SK-N-SH (cell line): Measurements from ENCODE around the gene DEFB124. TPM values are rescaled to one million over a fixed set of nuclear protein-coding genes. Genes with fewer than 3 reads are reported as not detected.

Experiments
- CTCF ChIA-PET: fragments of 300-600, 350-600 bp; formaldehyde crosslinking; extraction: SDS; loops from one replicate; lab custom pipeline; 2021; lab: Yijun Ruan, JAX
- POLR2A ChIA-PET: fragments of 350-600 bp; sonication (Branson Sonifier 250); formaldehyde crosslinking; extraction: SDS; loops from one replicate; lab custom pipeline; 2020; ENCODE audit warnings: antibody characterized with exemption, inconsistent platforms; lab: Yijun Ruan, JAX
- DNase-seq: peaks from one replicate; pipeline ENCODE4 v3.0.0; 2012
- H2AFZ ChIP-seq: fragments of 200-600 bp; sonication (generic); 2 replicates; pipeline ENCODE4 v1.8.1; 2016; ENCODE audit warnings: antibody characterized with exemption, mild to moderate bottlenecking, low read depth
- H3F3A ChIP-seq: fragments of 200-600 bp; sonication (generic); replicated peaks from 2 replicates; pipeline ENCODE3; 2016; ENCODE audit warnings: antibody characterized with exemption, mild to moderate bottlenecking; ENCODE audit not compliant: insufficient read depth
- H3K27ac ChIP-seq, 2 experiments: fragments of 200-500 bp in 1 of 2; fragments of 200-600 bp in 1 of 2; sonication (Bioruptor generic) in 1 of 2; sonication (generic), shearing (Covaris generic) in 1 of 2; 2 replicates each; pipeline versions ENCODE4 v1.5.1 to v1.6.1; 2014 to 2016; ENCODE audit warnings: low read depth in 2 of 2, inconsistent platforms in 1 of 2, low read length in 1 of 2, mild to moderate bottlenecking in 1 of 2, mixed read lengths in 1 of 2
- H3K27me3 ChIP-seq: fragments of 200-600 bp; sonication (generic), shearing (Covaris generic); 2 replicates; pipeline ENCODE4 v1.6.1; 2016; ENCODE audit warnings: mixed run types; ENCODE audit not compliant: insufficient read depth
- H3K36me3 ChIP-seq, 2 experiments: fragments of 200-500 bp in 1 of 2; fragments of 200-600 bp in 1 of 2; sonication (Bioruptor generic) in 1 of 2; sonication (generic) in 1 of 2; replicated peaks in 1 of 2; 2 replicates each; pipeline versions ENCODE3 to v1.5.1; 2014 to 2016; ENCODE audit warnings: low read length in 1 of 2, mild to moderate bottlenecking in 1 of 2; ENCODE audit not compliant: insufficient read depth in 2 of 2, control insufficient read depth in 1 of 2
- H3K4me1 ChIP-seq, 2 experiments: fragments of 200-500 bp in 1 of 2; fragments of 200-600 bp in 1 of 2; sonication (Bioruptor generic) in 1 of 2; sonication (generic), shearing (Covaris generic) in 1 of 2; 2 replicates each; pipeline versions ENCODE4 v1.5.1 to v1.6.1; 2014 to 2016; ENCODE audit warnings: low read depth in 1 of 2, low read length in 1 of 2, mixed run types in 1 of 2; ENCODE audit not compliant: insufficient read depth in 2 of 2, control insufficient read depth in 1 of 2
- H3K4me2 ChIP-seq: fragments of 200-600 bp; sonication (generic), shearing (Covaris generic); 2 replicates; pipeline ENCODE4 v1.6.1; 2017; ENCODE audit warnings: mixed run types
- H3K4me3 ChIP-seq, 2 experiments: fragments of 200-500 bp in 1 of 2; fragments of 200-600 bp in 1 of 2; sonication (Bioruptor generic) in 1 of 2; sonication (generic), shearing (Covaris generic) in 1 of 2; 2 replicates each; pipeline versions ENCODE4 v1.5.1 to v1.8.1; 2014 to 2016; ENCODE audit warnings: low read depth in 2 of 2, inconsistent platforms in 1 of 2, low read length in 1 of 2, mild to moderate bottlenecking in 1 of 2, mixed read lengths in 1 of 2, moderate library complexity in 1 of 2
- H3K79me2 ChIP-seq: fragments of 200-600 bp; sonication (generic); 2 replicates; pipeline ENCODE4 v1.8.1; 2017; ENCODE audit warnings: mild to moderate bottlenecking; ENCODE audit not compliant: insufficient read depth
- H3K9ac ChIP-seq: fragments of 200-600 bp; sonication (generic); 2 replicates; pipeline ENCODE4 v1.6.1; 2017; ENCODE audit warnings: mixed run types
- H3K9me2 ChIP-seq: fragments of 200-600 bp; sonication (generic); 2 replicates; pipeline ENCODE4 v1.6.1; 2017; ENCODE audit warnings: mixed run types
- H3K9me3 ChIP-seq: fragments of 200-600 bp; sonication (generic); 2 replicates; pipeline ENCODE4 v1.6.1; 2017; ENCODE audit warnings: mixed run types, mild to moderate bottlenecking, moderate library complexity
- H4K20me1 ChIP-seq: fragments of 200-600 bp; sonication (generic); 2 replicates; pipeline ENCODE4 v1.6.1; 2017; ENCODE audit warnings: mild to moderate bottlenecking, mixed run types; ENCODE audit not compliant: insufficient read depth
- FOSL2 ChIP-seq: IDR thresholded peaks from 2 replicates; pipeline ENCODE4 v1.4.0; 2012; ENCODE audit warnings: low read depth, mild to moderate bottlenecking, moderate library complexity, borderline replicate concordance
- GABPA ChIP-seq: IDR thresholded peaks from 2 replicates; pipeline ENCODE4 v1.4.0; 2012; ENCODE audit warnings: low read depth, mild to moderate bottlenecking
- JUND ChIP-seq: IDR thresholded peaks from 2 replicates; pipeline ENCODE4 v1.4.0; 2012
- NFIC ChIP-seq: IDR thresholded peaks from 2 replicates; pipeline ENCODE4 v1.4.0; 2012; ENCODE audit warnings: borderline replicate concordance
- RAD21 ChIP-seq: IDR thresholded peaks from 2 replicates; pipeline ENCODE4 v1.6.1; 2012; ENCODE audit warnings: mild to moderate bottlenecking, low read length
- RCOR1 ChIP-seq: fragments of 150-350 bp; IDR thresholded peaks from 2 replicates; pipeline ENCODE4 v1.6.1; 2017; ENCODE audit warnings: antibody characterized with exemption, low read length
- RXRA ChIP-seq: IDR thresholded peaks from 2 replicates; pipeline ENCODE4 v1.4.0; 2012; ENCODE audit warnings: low read depth, mild to moderate bottlenecking, borderline replicate concordance
- TEAD4 ChIP-seq: IDR thresholded peaks from 2 replicates; pipeline ENCODE4 v1.4.0; 2012; ENCODE audit warnings: mild to moderate bottlenecking, borderline replicate concordance; ENCODE audit not compliant: insufficient read depth
- WGBS: methylation state at CpG from one replicate; pipeline ENCODE4 v1.1.6; 2017; ENCODE audit warnings: low lambda C conversion rate; 5-methylcytosine and 5-hydroxymethylcytosine counted together
- polyA plus RNA-seq, 3 experiments: library from polyadenylated mRNA; depleted of rRNA; stranded (reverse); fragments of >200 nt; gene quantifications; 2 replicates each; pipeline ENCODE4 v1.2.3, GENCODE V29; 2012

The DEFB124 gene, protein sequence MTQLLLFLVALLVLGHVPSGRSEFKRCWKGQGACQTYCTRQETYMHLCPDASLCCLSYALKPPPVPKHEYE
- polyA plus RNA-seq (2012; rRNA removed): 0.26 and 0.49 TPM in 2 replicates
- not detected in 2 replicates for polyA plus RNA-seq (2012; cell fraction: cytosol; rRNA removed)
- 2.7 and 5.8 TPM in 2 replicates for polyA plus RNA-seq (2012; cell fraction: nucleus; rRNA removed)

DNA sequence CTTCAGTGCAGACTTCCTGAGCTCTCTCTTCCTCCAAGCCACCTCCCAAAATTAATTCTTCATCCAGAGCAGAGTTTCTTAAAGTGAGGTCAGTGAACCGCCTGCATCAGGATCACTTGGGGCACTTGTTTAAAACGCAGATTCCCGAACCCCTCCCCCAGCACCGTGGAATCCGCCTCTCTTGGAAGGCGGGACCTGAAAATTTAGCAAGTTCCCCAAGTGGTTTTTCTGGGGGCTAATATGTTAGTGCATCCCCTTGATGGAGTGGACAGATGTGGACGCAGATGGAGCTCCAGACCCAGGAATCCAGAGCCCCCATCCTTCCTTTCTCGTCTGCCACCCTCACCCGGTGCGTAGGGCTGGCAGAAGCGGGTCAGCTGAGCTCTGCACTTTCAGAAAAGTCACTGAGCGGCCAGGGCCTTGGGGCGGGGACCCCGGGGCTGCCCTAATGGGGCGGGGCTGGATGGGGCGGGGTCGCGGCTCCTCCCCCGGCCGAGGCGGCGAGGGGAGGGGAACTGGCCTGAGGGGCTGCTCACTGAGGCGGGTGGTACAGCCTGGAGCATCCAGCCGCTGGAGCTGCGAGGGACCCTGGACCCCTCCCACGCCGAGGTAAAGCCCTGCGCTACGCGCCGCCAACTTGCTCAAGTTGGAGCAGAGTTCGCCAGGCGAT is at the start of gene DEFB124, which contains the start of gene REM1:
Gene DEFB124 (minus strand): TSS at position 370 of the 670 bp plus-strand sequence. CDS start 2,114 bp downstream, outside the sequence.
Gene REM1 (plus strand): TSS at position 531 of the 670 bp plus-strand sequence. CDS start 1,158 bp downstream, outside the sequence.
- H3K9me3 ChIP-seq: no peaks in the 10 kb centered on the region
- no peaks in the 10 kb centered on the region for H3K9me2 ChIP-seq
- POLR2A ChIA-PET: no interaction called here
- peak within 1 kb of the TSS; percentile 98 for H3K4me2 ChIP-seq
- CTCF ChIA-PET: interaction anchor here (1.2 to 2.8 kb wide), 5 partner anchors 10 to 82 kb away, joined by 4 to 12 read pairs (median 4); no protein-coding TSS in a partner anchor
- no peaks in the 10 kb centered on the region for H4K20me1 ChIP-seq
- no peaks in the 10 kb centered on the region for H3K36me3 ChIP-seq
- TF ChIP-seq NFIC (no peak), RXRA (peak; percentile 35; the same call in 1 of the 2 replicates)
- TF ChIP-seq, all 33 proteins: peak for 1
- Histone ChIP-seq H2AFZ (peak within 1 kb of the TSS; percentile 84), H3K27me3 (no peaks in the 10 kb centered on the region), H3F3A (no peaks in the 10 kb centered on the region), H3K79me2 (no peaks in the 10 kb centered on the region; the same call in 1 of the 2 replicates), H3K27ac (peak within 1 kb of the TSS in 1 of 2 experiments; percentile 56; a peak in 1 of 4 replicates), H3K4me1 (peaks cover 2 to 7% of the 10 kb centered on the region in 2 experiments; a peak in 2 of 4 replicates), H3K9ac (peak within 1 kb of the TSS; percentile 72), H3K4me3 (peak within 1 kb of the TSS; percentile 56 to 75)
- WGBS: 7% methylated on average over 22 of the region's 33 CpGs
- DNase-seq: peak; percentile 50

DNA sequence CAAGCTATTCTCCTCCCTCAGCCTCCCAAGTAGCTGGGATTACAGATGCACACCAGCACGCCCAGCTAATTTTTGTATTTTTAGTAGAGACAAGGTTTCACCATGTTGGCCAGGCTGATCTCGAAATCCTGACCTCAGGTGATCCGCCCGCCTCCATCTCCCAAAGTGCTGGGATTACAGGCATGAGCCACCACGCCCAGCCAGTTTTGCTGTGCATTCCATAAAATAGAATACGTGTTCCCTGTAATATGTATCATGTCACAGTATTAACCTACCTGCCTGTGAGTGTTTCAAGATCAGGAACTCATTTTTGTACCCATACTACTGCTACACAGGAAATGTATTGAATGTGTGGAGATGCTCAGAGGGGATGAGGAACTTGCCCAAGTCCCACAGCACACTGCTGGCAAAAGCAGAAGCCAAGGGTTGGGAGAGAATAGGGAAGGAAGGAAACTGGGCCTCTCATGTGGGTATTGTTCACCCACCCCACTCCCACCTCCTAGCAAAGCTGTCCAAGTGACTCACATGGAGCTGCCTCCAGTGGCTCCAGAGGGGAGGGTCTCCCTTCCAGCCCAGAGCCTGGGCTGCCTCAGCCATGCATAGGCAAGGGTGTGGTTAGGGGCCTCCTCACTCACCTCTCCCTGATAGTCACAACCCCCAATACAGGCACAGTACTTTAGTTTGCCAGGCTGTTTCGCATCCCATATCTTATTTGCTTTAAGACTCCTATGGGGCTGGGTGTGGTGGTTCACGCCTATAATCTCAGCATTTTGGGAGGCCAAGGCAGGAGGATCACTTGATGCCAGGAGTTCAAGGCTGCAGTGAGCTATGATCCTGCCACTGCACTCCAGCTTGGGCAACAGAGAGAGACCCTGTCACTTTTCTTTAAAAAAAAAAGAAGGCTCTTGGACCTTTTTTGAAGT is 48.7 kb upstream of the DEFB124 start:
- TF ChIP-seq GABPA: no peak
- TF ChIP-seq TEAD4: no peak
- TF ChIP-seq RCOR1: no peak
- 0 out of 2 replicates have a peak, but pooled peaks have one; percentile 5 for TF ChIP-seq FOSL2
- TF ChIP-seq JUND: no peak
- TF ChIP-seq RAD21: no peak
- Histone ChIP-seq H3K4me2 (peak overlapping the region; percentile 41; the same call in 1 of the 2 replicates), H3K9me3 (no peaks in the 10 kb centered on the region), H3K36me3 (peaks cover 9 to 53% of the 10 kb centered on the region in 2 experiments), H3K9me2 (no peaks in the 10 kb centered on the region), H3F3A (peaks cover 8% of the 10 kb centered on the region), H3K4me1 (no peaks in the 10 kb centered on the region), H3K27me3 (no peaks in the 10 kb centered on the region), H3K27ac (no peak overlapping the region), H3K79me2 (peaks cover 100% of the 10 kb centered on the region), H2AFZ (no peak overlapping the region), H4K20me1 (peaks cover 78% of the 10 kb centered on the region), H3K9ac (no peak overlapping the region), H3K4me3 (no peak overlapping the region)
- ChIA-PET CTCF (interaction anchor here (1.1 kb wide), 1 partner anchor 65 kb away, joined by 3 read pairs; no protein-coding TSS in a partner anchor), POLR2A (no interaction called here)
- 95% methylated on average over 8 of the region's 8 CpGs for WGBS
- no peak for DNase-seq
